ENCODE measurements around the gene LSM4. TPM values are rescaled to one million over a fixed set of nuclear protein-coding genes. Genes with fewer than 3 reads are reported as not detected.

Gene LSM4
- total and polyA plus RNA-seq, 2 of the 13 experiments (the other 11 are each of a cell fraction or from before 2014, with no cell fraction given): 65.8 to 166 TPM

DNA sequence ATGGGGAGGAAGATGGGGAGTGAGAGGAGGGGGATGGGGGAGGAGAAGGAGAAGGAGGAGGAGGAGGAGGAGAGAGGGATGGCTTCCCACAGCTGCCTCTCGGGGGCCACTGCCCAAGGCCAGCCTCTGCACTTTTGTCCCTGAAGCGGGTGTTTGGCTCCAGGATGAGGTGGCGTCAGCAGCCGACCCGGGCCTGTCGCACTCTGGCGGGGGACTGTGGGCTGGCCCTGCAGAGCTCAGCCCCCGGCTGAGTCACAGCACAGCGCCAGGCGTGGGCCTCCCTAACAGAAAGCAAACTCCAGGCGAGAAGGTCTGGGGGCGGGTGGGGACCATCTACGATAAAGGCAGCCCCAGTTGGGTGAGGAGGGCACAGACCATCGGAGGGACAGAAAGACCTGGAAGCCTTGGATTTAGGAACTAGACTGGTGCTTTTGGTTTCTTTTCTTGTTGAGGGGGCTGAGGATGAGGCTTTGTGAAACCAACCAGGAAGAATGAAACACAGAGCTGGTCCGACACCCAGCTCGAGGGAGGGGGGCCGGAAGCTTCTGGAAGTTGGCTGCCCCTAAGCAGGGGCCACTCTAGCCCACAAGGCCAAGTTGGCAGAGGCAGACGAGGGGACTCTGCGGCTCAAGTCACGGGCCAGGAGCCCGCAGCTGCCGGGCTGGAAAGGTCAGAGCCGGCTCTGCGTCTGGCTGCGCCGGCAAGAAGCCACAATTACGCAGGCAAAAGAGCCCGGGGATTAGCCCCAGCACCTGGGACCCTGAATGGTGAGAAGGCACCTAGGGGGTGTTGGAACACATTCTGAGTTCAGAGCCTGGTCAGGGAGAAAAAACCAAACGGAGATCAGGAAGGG lies 18.2 kb downstream of the LSM4 start (continued):
- TF ChIP-seq, protein P1, sequence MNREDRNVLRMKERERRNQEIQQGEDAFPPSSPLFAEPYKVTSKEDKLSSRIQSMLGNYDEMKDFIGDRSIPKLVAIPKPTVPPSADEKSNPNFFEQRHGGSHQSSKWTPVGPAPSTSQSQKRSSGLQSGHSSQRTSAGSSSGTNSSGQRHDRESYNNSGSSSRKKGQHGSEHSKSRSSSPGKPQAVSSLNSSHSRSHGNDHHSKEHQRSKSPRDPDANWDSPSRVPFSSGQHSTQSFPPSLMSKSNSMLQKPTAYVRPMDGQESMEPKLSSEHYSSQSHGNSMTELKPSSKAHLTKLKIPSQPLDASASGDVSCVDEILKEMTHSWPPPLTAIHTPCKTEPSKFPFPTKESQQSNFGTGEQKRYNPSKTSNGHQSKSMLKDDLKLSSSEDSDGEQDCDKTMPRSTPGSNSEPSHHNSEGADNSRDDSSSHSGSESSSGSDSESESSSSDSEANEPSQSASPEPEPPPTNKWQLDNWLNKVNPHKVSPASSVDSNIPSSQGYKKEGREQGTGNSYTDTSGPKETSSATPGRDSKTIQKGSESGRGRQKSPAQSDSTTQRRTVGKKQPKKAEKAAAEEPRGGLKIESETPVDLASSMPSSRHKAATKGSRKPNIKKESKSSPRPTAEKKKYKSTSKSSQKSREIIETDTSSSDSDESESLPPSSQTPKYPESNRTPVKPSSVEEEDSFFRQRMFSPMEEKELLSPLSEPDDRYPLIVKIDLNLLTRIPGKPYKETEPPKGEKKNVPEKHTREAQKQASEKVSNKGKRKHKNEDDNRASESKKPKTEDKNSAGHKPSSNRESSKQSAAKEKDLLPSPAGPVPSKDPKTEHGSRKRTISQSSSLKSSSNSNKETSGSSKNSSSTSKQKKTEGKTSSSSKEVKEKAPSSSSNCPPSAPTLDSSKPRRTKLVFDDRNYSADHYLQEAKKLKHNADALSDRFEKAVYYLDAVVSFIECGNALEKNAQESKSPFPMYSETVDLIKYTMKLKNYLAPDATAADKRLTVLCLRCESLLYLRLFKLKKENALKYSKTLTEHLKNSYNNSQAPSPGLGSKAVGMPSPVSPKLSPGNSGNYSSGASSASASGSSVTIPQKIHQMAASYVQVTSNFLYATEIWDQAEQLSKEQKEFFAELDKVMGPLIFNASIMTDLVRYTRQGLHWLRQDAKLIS (CRISPR knock-in tag; IDR thresholded peaks at IDR 0.05): no peak; the same call in 1 of the 2 replicates
- TF ChIP-seq, protein P2, sequence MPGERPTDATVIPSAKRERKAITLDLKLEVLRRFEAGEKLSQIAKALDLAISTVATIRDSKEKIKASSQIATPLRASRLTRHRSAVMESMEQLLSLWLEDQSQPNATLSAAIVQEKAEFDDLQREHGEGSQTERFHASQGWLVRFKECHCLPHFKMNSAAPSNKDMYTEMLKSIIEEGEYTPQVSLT (CRISPR knock-in tag; IDR thresholded peaks at IDR 0.05; ENCODE audit: borderline replicate concordance, low read depth): no peak
- TF ChIP-seq ZNF446 (CRISPR knock-in tag; IDR thresholded peaks at IDR 0.05) (no peak), ZNF589 (CRISPR knock-in tag; conservative IDR thresholded peaks at IDR 0.05) (peak; percentile 57; the same call in 1 of the 2 replicates), GTF3A (CRISPR knock-in tag; conservative IDR thresholded peaks at IDR 0.05) (peak; percentile 76; the same call in 1 of the 2 replicates), CENPX (CRISPR knock-in tag; IDR thresholded peaks at IDR 0.05) (no peak), FOXM1 (CRISPR knock-in tag; IDR thresholded peaks at IDR 0.05) (no peak), PAF1 (CRISPR knock-in tag; IDR thresholded peaks at IDR 0.05) (no peak), TBX3 (IDR thresholded peaks at IDR 0.05; ENCODE audit: borderline replicate concordance) (no peak), ZNF772 (CRISPR knock-in tag; IDR thresholded peaks at IDR 0.05) (peak; percentile 60; the same call in 1 of the 2 replicates)
- TF ChIP-seq, protein P3, sequence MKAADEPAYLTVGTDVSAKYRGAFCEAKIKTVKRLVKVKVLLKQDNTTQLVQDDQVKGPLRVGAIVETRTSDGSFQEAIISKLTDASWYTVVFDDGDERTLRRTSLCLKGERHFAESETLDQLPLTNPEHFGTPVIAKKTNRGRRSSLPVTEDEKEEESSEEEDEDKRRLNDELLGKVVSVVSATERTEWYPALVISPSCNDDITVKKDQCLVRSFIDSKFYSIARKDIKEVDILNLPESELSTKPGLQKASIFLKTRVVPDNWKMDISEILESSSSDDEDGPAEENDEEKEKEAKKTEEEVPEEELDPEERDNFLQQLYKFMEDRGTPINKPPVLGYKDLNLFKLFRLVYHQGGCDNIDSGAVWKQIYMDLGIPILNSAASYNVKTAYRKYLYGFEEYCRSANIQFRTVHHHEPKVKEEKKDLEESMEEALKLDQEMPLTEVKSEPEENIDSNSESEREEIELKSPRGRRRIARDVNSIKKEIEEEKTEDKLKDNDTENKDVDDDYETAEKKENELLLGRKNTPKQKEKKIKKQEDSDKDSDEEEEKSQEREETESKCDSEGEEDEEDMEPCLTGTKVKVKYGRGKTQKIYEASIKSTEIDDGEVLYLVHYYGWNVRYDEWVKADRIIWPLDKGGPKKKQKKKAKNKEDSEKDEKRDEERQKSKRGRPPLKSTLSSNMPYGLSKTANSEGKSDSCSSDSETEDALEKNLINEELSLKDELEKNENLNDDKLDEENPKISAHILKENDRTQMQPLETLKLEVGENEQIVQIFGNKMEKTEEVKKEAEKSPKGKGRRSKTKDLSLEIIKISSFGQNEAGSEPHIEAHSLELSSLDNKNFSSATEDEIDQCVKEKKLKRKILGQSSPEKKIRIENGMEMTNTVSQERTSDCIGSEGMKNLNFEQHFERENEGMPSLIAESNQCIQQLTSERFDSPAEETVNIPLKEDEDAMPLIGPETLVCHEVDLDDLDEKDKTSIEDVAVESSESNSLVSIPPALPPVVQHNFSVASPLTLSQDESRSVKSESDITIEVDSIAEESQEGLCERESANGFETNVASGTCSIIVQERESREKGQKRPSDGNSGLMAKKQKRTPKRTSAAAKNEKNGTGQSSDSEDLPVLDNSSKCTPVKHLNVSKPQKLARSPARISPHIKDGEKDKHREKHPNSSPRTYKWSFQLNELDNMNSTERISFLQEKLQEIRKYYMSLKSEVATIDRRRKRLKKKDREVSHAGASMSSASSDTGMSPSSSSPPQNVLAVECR (CRISPR knock-in tag; IDR thresholded peaks at IDR 0.05; ENCODE audit: borderline replicate concordance): peak; percentile 72
- TF ChIP-seq, protein P4, sequence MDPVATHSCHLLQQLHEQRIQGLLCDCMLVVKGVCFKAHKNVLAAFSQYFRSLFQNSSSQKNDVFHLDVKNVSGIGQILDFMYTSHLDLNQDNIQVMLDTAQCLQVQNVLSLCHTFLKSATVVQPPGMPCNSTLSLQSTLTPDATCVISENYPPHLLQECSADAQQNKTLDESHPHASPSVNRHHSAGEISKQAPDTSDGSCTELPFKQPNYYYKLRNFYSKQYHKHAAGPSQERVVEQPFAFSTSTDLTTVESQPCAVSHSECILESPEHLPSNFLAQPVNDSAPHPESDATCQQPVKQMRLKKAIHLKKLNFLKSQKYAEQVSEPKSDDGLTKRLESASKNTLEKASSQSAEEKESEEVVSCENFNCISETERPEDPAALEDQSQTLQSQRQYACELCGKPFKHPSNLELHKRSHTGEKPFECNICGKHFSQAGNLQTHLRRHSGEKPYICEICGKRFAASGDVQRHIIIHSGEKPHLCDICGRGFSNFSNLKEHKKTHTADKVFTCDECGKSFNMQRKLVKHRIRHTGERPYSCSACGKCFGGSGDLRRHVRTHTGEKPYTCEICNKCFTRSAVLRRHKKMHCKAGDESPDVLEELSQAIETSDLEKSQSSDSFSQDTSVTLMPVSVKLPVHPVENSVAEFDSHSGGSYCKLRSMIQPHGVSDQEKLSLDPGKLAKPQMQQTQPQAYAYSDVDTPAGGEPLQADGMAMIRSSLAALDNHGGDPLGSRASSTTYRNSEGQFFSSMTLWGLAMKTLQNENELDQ (CRISPR knock-in tag; IDR thresholded peaks at IDR 0.05; ENCODE audit: borderline replicate concordance): no peak
- TF ChIP-seq, protein P5, sequence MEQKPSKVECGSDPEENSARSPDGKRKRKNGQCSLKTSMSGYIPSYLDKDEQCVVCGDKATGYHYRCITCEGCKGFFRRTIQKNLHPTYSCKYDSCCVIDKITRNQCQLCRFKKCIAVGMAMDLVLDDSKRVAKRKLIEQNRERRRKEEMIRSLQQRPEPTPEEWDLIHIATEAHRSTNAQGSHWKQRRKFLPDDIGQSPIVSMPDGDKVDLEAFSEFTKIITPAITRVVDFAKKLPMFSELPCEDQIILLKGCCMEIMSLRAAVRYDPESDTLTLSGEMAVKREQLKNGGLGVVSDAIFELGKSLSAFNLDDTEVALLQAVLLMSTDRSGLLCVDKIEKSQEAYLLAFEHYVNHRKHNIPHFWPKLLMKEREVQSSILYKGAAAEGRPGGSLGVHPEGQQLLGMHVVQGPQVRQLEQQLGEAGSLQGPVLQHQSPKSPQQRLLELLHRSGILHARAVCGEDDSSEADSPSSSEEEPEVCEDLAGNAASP (CRISPR knock-in tag; IDR thresholded peaks at IDR 0.05; ENCODE audit: borderline replicate concordance): peak; percentile 59; the same call in 1 of the 2 replicates
